GM12878 (cell line): ENCODE measurements around the gene KRTAP10-7. TPM values are rescaled to one million over a fixed set of nuclear protein-coding genes. Genes with fewer than 3 reads are reported as not detected.
"Not testable (repeated sequence)": the region's sequence is repeated elsewhere in the genome, so short reads cannot be mapped to it uniquely, and the experiment has no call there.

Experiments
- ATAC-seq: fragments of 200-7000 bp; cut with Tn5 transposase; 3 replicates; pipeline ENCODE4 v1.9.1; 2020; ENCODE audit warnings: mild to moderate bottlenecking, moderate library complexity
- Bru-seq: library from RNA; stranded (reverse); fragments of 400-500 nt; gene quantifications from one replicate; lab custom pipeline; 2021; lab: Mats Ljungman, UMichigan
- BruChase-seq, 2 experiments: library from RNA; stranded (reverse); fragments of 400-500 nt; gene quantifications; one replicate each; lab custom pipeline; 2021; lab: Mats Ljungman, UMichigan
- BruUV-seq: library from RNA; stranded (reverse); fragments of 400-500 nt; replicated peaks from 2 replicates; lab custom pipeline; 2021; lab: Mats Ljungman, UMichigan
- CTCF ChIA-PET: fragments of 300-600 bp; sonication (Branson Sonifier 250); formaldehyde crosslinking; extraction: SDS; loops from one replicate; lab custom pipeline; 2021; ENCODE audit warnings: inconsistent platforms; lab: Yijun Ruan, JAX
- POLR2A ChIA-PET: fragments of 350-600 bp; formaldehyde crosslinking; extraction: SDS; loops from one replicate; lab custom pipeline; 2021; ENCODE audit warnings: inconsistent platforms; lab: Charles Lee
- RAD21 ChIA-PET: fragments of 300-600 bp; sonication (Branson Sonifier 250); formaldehyde crosslinking; loops from one replicate; lab custom pipeline; 2023; ENCODE audit warnings: antibody characterized with exemption; ENCODE audit not compliant: unreplicated experiment; lab: Charles Lee
- SMC1A ChIA-PET: fragments of 300-600 bp; sonication (Branson Sonifier 250); formaldehyde crosslinking; loops from one replicate; lab custom pipeline; 2023; ENCODE audit not compliant: unreplicated experiment, uncharacterized antibody; lab: Charles Lee
- DNase-seq: peaks from one replicate; pipeline ENCODE4 v3.0.0-alpha.2; 2011; ENCODE audit warnings: low read depth, low spot score
- FAIRE-seq: peaks from 3 replicates; lab custom pipeline; 2011; peaks lifted over from hg19 to GRCh38; lab: Jason Lieb, UNC
- H2AFZ ChIP-seq: 2 replicates; pipeline ENCODE4 v1.6.0; 2011; ENCODE audit warnings: low read depth, low read length, control low read depth; ENCODE audit not compliant: control insufficient read depth
- H3K27ac ChIP-seq: 2 replicates; pipeline ENCODE4 v1.5.1; 2011; ENCODE audit warnings: control low read depth; ENCODE audit not compliant: control insufficient read depth, insufficient read depth
- H3K27me3 ChIP-seq, 2 experiments: replicated peaks in 1 of 2; 2 replicates each; pipeline versions ENCODE4 v1.6.0 to v1.6.1; 2011; ENCODE audit warnings: low read length in 1 of 2; ENCODE audit not compliant: control insufficient read depth in 2 of 2, insufficient read depth in 2 of 2
- H3K36me3 ChIP-seq, 2 experiments: 2 replicates each; pipeline ENCODE4 v1.5.1; 2011; ENCODE audit warnings: low read length in 1 of 2; ENCODE audit not compliant: control insufficient read depth in 2 of 2, insufficient read depth in 2 of 2
- H3K4me1 ChIP-seq: 2 replicates; pipeline ENCODE4 v1.6.1; 2011; ENCODE audit warnings: mild to moderate bottlenecking, low read length, moderate library complexity, mixed read lengths; ENCODE audit not compliant: control insufficient read depth, insufficient read depth
- H3K4me2 ChIP-seq: 2 replicates; pipeline ENCODE4 v1.6.0; 2011; ENCODE audit warnings: control low read depth; ENCODE audit not compliant: control insufficient read depth, insufficient read depth
- H3K4me3 ChIP-seq: fragments of 200-600 bp; sonication (generic); 2 replicates; pipeline ENCODE4 v1.5.1; 2016
- H3K79me2 ChIP-seq: 2 replicates; pipeline ENCODE4 v1.6.0; 2011; ENCODE audit warnings: low read length; ENCODE audit not compliant: control insufficient read depth, insufficient read depth
- H3K9ac ChIP-seq: 2 replicates; pipeline ENCODE4 v1.8.0; 2011; ENCODE audit warnings: low read length, control low read depth, mixed read lengths; ENCODE audit not compliant: control insufficient read depth, insufficient read depth
- H3K9me3 ChIP-seq: replicated peaks from 3 replicates; pipeline ENCODE4 v1.5.1; 2011; ENCODE audit warnings: mild to moderate bottlenecking, low read length; ENCODE audit not compliant: control insufficient read depth, insufficient read depth
- H4K20me1 ChIP-seq: 2 replicates; pipeline ENCODE4 v1.6.0; 2011; ENCODE audit not compliant: control insufficient read depth, insufficient read depth
- NBN ChIP-seq: fragments of 450-650 bp; IDR thresholded peaks from 2 replicates; pipeline ENCODE4 v1.6.1; 2016
- RAD21 ChIP-seq: IDR thresholded peaks from 2 replicates; pipeline ENCODE4 v1.6.1; 2011; ENCODE audit warnings: mild to moderate bottlenecking, low read depth, low read length, moderate library complexity; ENCODE audit not compliant: insufficient read depth
- SMAD5 ChIP-seq: IDR thresholded peaks from 2 replicates; pipeline ENCODE4 v1.6.1; 2016; ENCODE audit warnings: antibody characterized with exemption, low read depth
- TARDBP ChIP-seq: IDR thresholded peaks from 2 replicates; pipeline ENCODE4 v1.6.1; 2016; ENCODE audit warnings: borderline replicate concordance
- USF1 ChIP-seq: IDR thresholded peaks from 2 replicates; pipeline ENCODE4 v1.6.1; 2011; ENCODE audit warnings: borderline replicate concordance, low read depth, mild to moderate bottlenecking, moderate library complexity, mixed read lengths, low read length; ENCODE audit not compliant: insufficient read depth; ENCODE audit errors: extremely low read length
- ZNF24 ChIP-seq: fragments of 450-650 bp; IDR thresholded peaks from 2 replicates; pipeline ENCODE4 v1.6.1; 2017; ENCODE audit warnings: antibody characterized with exemption, mild to moderate bottlenecking
- WGBS: methylation state at CpG from one replicate; pipeline ENCODE4 v1.1.6; 2016; ENCODE audit warnings: low lambda C conversion rate; ENCODE audit not compliant: insufficient replicate concordance, insufficient coverage; ENCODE audit errors: missing lambda C conversion rate; 5-methylcytosine and 5-hydroxymethylcytosine counted together
- in situ Hi-C: fragments of 300-500 bp; cut with MboI; formaldehyde crosslinking; loops from 9 replicates; pipeline ENCODE4 v1.14.3; 2018; ENCODE audit warnings: mixed read lengths
- intact Hi-C: fragments of 100-400 bp; cut with micrococcal nuclease; formaldehyde crosslinking; loops from one replicate; pipeline ENCODE4 v1.14.2; 2022; ENCODE audit not compliant: unreplicated experiment
- long read RNA-seq, 2 experiments: library from polyadenylated mRNA; unstranded; transcript quantifications; one replicate each; pipeline ENCODE4 v2.0.0, GENCODE V29; 2019 to 2020
- polyA minus RNA-seq, 3 experiments: library from RNA; depleted of rRNA, polyadenylated mRNA; stranded (reverse); fragments of >200 nt; gene quantifications; 2 replicates each; pipeline ENCODE4 v1.2.3, GENCODE V29; 2011
- polyA plus RNA-seq, 11 experiments: library from polyadenylated mRNA; depleted of rRNA in 4 of 11; unstranded in 6 of 11; stranded (reverse) in 5 of 11; fragments of >200 nt; fragmentation: Nextera tagmentation in 4 of 11; fragmentation: Illumina TruSeq in 1 of 11; extraction: Ambion mirVana in 4 of 11; extraction: Trizol in 1 of 11; gene quantifications; 1 replicate in 1 of 11; 2 replicates in 10 of 11; pipeline versions ENCODE4 v1.2.1 to v1.2.3, GENCODE V29; 2011 to 2016; ENCODE audit warnings: inconsistent platforms in 2 of 11, missing spikeins in 2 of 11, low read depth in 1 of 11
- total RNA-seq, 4 experiments: library from RNA; depleted of rRNA in 3 of 4; stranded (reverse); fragments of >200 nt in 3 of 4; fragmentation: Illumina TruSeq in 1 of 4; extraction: Trizol in 1 of 4; gene quantifications; 2 replicates each; pipeline versions ENCODE4 v1.2.1 to v1.2.3, GENCODE V29; 2013 to 2021

The KRTAP10-7 gene
- total RNA-seq (2013; cell fraction: nucleolus; rRNA removed), result not detected in 2 replicates
- total RNA-seq (2014; rRNA removed) (not detected in 2 replicates), total RNA-seq (2014; rRNA removed; fragmentation: Illumina TruSeq; extraction: Trizol) (not detected in 2 replicates), total RNA-seq (2021) (not detected in 2 replicates), polyA plus RNA-seq (2011; rRNA removed) (not detected in 2 replicates), polyA plus RNA-seq (2014; fragmentation: Illumina TruSeq; extraction: Trizol) (not detected in 2 replicates), polyA plus RNA-seq (2014; fragmentation: Nextera tagmentation; extraction: Ambion mirVana) (not detected), polyA plus RNA-seq (2014; rRNA removed) (not detected in 2 replicates), polyA plus RNA-seq (2016; fragmentation: Nextera tagmentation; extraction: Ambion mirVana) (not detected), polyA minus RNA-seq (2011; rRNA and poly(A)+ RNA removed) (not detected in 2 replicates), Bru-seq, nascent RNA (not detected), BruChase-seq, experiment 1, labeled RNA remaining after a 6-hour chase (not detected), BruChase-seq, experiment 2, labeled RNA remaining after a 2-hour chase (not detected)
- polyA plus RNA-seq (2011; ENCODE audit: low read depth), result not detected
- polyA plus RNA-seq (2011; cell fraction: cytosol; rRNA removed), result not detected in 2 replicates
- not detected in 2 replicates for polyA plus RNA-seq (2011; cell fraction: nucleus; rRNA removed)
- not detected in 2 replicates for polyA plus RNA-seq (2012)
- not detected in 2 replicates for polyA minus RNA-seq (2011; cell fraction: cytosol; rRNA and poly(A)+ RNA removed)
- polyA minus RNA-seq (2011; cell fraction: nucleus; rRNA and poly(A)+ RNA removed), result not detected in 2 replicates
- long read RNA-seq, experiment 1, result 0 reads
- long read RNA-seq, experiment 2, result 0 reads

GRCh38 chr21:44600118-44600978 lies at the start of gene KRTAP10-7:
KRTAP10-7 (plus strand) TSS chr21:44600597; CDS start chr21:44600622, 25 bp downstream.
- H3K27ac ChIP-seq, RAD21 ChIA-PET, FAIRE-seq, DNase-seq, H4K20me1 ChIP-seq, H3K9ac ChIP-seq, H3K27me3 ChIP-seq, in situ Hi-C loops, H3K36me3 ChIP-seq, H3K4me3 ChIP-seq, H3K79me2 ChIP-seq, CTCF ChIA-PET, H2AFZ ChIP-seq, H3K4me2 ChIP-seq, H3K4me1 ChIP-seq, SMC1A ChIA-PET, intact Hi-C loops, BruUV-seq, POLR2A ChIA-PET, H3K9me3 ChIP-seq, ATAC-seq: not testable (repeated sequence)
- whole genome bisulfite sequencing, result 19% methylated on average over 20 of the region's 23 CpGs

GRCh38 chr21:44550807-44551206 lies 49.6 kb upstream of the KRTAP10-7 start:
- CTCF ChIA-PET, result no interaction called here
- BruUV-seq, result no TSS peak
- Histone ChIP-seq H3K36me3 (no peaks in the 10 kb centered on the region), H3K4me2 (no peak overlapping the region), H3K27me3 (no peaks in the 10 kb centered on the region), H3K79me2 (no peaks in the 10 kb centered on the region), H4K20me1 (no peaks in the 10 kb centered on the region), H3K27ac (no peak overlapping the region), H3K9me3 (no peaks in the 10 kb centered on the region; the same call in 2 of the 3 replicates), H3K4me1 (no peaks in the 10 kb centered on the region), H3K4me3 (no peak overlapping the region), H3K9ac (no peak overlapping the region), H2AFZ (no peak overlapping the region)
- FAIRE-seq (no peak), ATAC-seq (no peak), DNase-seq (no peak)
- TF ChIP-seq ZNF24 (no peak), NBN (no peak), RAD21 (no peak), TARDBP (no peak), SMAD5 (no peak), USF1 (no peak)
- RAD21 ChIA-PET, result no interaction called here
- POLR2A ChIA-PET, result no interaction called here
- SMC1A ChIA-PET, result no interaction called here
- in situ Hi-C loops, result no loop called here
- 17% methylated on average over 10 of the region's 10 CpGs for WGBS
- intact Hi-C loops, result no loop called here
